Epithelial cell of esophagus (primary cell): ENCODE results near the gene CNTD1.

Source experiments
- DNase-seq: peaks from one replicate; pipeline ENCODE4 v3.0.0; 2010; ENCODE audit warnings: low read depth
- H3K4me3 ChIP-seq: 2 replicates; pipeline ENCODE4 v1.5.1; 2011; ENCODE audit warnings: mild to moderate bottlenecking, low read length, control low read depth
- TF ChIP-seq, protein P1 (sequence below): IDR thresholded peaks from 2 replicates; pipeline ENCODE4 v1.5.1; 2011; ENCODE audit warnings: low read depth, mild to moderate bottlenecking, low read length, control low read depth, inconsistent platforms; ENCODE audit not compliant: insufficient read depth; ENCODE audit errors: missing control alignments

CNTD1 gene

DNA sequence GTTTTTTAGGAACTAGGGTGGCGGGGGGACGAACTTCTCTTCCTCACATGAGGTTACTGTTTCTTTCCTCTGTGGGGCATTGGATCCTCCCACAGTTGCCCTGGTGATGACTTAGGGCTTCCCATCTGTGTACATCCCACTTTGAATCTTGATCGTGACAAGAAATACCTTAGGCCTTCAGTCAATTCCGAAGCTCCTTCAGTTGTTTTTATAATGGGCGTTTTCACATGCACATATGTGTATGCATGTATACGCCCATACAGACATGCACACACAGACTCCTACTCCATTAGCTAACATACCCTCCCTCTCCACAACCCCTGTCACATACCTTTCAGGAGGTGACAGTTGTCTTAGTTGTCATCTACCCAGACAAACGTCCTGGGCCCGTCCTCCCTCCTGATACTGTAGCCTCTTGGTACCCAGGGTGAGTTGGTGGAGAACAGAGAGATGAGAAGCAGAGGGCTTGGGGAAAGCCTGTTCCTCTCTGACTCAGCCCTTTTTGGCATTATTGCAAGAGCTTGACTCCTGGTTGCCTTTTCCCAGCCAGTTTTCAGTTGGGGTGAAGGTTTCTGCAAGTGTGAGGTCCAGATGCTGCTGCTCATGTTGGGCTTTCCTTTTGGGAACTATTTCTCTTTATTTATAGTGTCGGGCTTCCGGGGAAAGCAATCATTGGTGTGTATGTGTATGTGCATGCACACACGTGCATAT, 43.5 kb downstream of the CNTD1 start:
- no peak overlapping the region for H3K4me3 ChIP-seq
- TF ChIP-seq, protein P1, sequence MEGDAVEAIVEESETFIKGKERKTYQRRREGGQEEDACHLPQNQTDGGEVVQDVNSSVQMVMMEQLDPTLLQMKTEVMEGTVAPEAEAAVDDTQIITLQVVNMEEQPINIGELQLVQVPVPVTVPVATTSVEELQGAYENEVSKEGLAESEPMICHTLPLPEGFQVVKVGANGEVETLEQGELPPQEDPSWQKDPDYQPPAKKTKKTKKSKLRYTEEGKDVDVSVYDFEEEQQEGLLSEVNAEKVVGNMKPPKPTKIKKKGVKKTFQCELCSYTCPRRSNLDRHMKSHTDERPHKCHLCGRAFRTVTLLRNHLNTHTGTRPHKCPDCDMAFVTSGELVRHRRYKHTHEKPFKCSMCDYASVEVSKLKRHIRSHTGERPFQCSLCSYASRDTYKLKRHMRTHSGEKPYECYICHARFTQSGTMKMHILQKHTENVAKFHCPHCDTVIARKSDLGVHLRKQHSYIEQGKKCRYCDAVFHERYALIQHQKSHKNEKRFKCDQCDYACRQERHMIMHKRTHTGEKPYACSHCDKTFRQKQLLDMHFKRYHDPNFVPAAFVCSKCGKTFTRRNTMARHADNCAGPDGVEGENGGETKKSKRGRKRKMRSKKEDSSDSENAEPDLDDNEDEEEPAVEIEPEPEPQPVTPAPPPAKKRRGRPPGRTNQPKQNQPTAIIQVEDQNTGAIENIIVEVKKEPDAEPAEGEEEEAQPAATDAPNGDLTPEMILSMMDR, result no peak
- DNase-seq, result no peak

DNA sequence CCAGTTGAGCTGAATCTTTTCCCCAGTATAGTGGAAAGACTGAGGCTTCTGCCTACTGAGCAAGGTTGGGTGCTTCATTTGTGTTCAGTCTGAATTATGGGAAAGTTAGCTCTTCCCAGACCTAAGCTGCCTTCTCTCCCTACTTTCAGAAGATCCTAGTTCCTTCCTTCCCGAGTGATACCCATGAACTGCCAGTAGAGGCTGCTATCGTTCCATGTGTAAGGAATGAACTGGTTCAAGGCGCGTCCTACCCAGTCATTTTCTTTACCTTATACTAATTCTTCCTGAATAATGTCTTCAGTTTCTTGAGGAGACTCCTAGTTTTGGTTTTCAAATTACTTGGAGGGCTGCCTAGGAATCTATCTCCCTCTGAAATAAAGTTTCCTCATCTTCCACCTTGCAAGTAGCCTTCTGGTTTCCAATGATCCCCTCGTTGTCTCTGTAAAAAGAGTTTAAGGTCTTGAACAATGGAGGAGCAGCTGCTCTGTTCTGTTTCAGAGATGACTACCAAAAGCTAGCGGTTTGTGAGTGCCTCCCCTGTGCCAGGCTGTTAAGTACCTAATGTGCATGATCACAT, 44.8 kb downstream of the CNTD1 start:
- TF ChIP-seq, protein P1, result peak; percentile 100
- H3K4me3 ChIP-seq, result no peak overlapping the region
- DNase-seq, result peak; percentile 75

DNA sequence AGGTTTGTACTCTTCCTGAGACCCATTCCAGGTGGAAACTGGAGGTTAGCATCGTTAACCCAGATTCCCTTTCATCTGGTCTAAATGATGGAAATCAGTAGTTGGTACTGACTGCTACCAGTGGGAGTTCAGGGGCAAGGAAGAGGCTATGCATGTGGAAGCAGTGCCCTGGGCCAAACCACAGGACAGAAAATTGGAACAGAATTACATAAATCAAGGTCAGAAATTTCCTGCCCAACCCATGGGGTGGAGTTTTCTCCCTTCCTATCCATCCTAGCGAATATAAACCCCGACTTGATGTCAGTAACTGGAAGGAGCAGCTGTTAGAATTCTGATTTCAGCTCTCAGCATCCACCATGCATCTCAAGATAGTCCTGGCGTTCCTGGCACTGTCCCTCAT, 45.6 kb downstream of the CNTD1 start, which contains the start of gene AOC2:
Gene AOC2 (plus strand): TSS at position 310 of the 400 bp plus-strand sequence. CDS start 47 bp downstream, at position 357.
- no peak for DNase-seq
- TF ChIP-seq, protein P1, result no peak
- H3K4me3 ChIP-seq, result no peak within 1 kb of the TSS

DNA sequence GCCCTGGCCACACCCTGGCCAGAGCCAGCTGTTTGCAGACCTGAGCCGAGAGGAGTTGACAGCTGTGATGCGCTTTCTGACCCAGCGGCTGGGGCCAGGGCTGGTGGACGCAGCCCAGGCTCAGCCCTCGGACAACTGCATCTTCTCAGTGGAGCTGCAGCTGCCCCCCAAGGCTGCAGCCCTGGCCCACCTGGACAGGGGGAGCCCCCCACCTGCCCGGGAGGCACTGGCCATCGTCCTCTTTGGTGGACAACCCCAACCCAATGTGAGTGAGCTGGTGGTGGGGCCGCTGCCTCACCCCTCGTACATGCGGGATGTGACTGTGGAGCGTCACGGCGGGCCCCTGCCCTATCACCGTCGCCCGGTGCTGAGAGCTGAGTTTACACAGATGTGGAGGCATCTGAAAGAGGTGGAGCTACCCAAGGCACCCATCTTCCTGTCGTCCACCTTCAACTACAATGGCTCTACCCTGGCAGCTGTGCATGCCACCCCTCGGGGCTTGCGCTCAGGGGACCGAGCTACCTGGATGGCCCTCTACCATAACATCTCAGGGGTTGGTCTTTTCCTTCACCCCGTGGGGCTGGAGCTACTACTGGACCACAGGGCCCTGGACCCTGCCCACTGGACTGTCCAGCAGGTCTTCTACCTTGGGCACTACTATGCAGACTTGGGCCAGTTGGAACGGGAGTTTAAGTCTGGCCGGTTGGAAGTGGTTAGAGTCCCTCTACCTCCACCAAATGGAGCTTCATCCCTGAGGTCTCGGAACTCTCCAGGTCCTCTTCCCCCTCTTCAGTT, 46.3 kb downstream of the CNTD1 start:
- no peak for DNase-seq
- TF ChIP-seq, protein P1, result no peak
- no peak overlapping the region for H3K4me3 ChIP-seq

DNA sequence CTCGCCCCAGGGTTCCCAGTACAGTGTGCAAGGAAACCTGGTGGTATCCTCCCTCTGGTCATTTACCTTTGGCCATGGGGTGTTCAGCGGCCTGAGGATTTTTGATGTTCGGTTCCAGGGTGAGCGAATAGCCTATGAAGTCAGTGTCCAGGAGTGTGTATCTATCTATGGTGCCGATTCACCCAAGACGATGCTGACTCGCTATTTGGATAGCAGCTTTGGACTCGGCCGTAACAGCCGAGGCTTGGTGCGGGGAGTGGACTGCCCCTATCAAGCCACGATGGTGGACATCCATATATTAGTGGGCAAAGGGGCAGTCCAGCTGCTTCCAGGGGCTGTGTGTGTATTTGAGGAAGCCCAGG, 46.9 kb downstream of the CNTD1 start:
- TF ChIP-seq, protein P1, result no peak

DNA sequence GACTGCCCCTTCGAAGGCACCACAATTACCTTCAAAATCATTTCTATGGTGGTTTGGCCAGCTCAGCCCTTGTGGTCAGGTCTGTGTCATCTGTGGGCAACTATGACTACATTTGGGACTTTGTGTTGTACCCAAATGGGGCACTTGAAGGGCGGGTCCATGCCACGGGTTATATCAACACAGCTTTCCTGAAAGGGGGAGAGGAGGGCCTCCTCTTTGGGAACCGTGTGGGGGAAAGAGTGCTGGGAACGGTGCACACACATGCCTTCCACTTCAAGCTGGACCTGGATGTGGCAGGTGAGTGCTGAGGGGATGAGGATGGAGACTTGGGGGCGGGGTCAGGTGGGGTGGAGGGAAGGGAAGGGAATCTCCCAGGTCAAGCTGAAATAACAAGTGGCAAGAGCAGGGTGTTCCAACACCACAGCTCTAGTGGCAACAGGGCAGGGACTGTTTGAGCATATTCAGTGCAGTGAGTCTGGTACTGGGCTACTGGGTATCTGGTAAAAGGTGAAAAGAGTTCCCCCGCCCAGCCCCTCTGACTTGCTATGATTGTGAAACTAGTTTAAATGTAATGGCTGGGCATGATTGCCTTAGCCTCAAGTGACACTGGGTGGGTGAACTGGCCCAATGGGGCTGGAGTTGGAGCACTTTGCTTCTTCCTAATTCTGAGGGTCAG, 47.4 kb downstream of the CNTD1 start:
- no peak for DNase-seq
- no peak overlapping the region for H3K4me3 ChIP-seq
- TF ChIP-seq, protein P1, result no peak

More for the DNA sequence above, 46.9 kb downstream of the CNTD1 start:
- no peak for DNase-seq
- no peak overlapping the region for H3K4me3 ChIP-seq
